GM12892 (cell line): ENCODE data around the gene LIPG.

Experiments
- POLR2A ChIP-seq: IDR thresholded peaks from 2 replicates; pipeline ENCODE4 v1.6.1; 2011; ENCODE audit warnings: low read depth, low read length, control low read depth
- POLR2AphosphoS5 ChIP-seq: IDR thresholded peaks from 2 replicates; pipeline ENCODE4 v1.6.1; 2011; ENCODE audit warnings: low read depth, low read length, control low read depth
- TAF1 ChIP-seq: IDR thresholded peaks from 2 replicates; pipeline ENCODE4 v1.6.1; 2011; ENCODE audit warnings: low read depth, mild to moderate bottlenecking, control low read depth, low read length, borderline replicate concordance

DNA sequence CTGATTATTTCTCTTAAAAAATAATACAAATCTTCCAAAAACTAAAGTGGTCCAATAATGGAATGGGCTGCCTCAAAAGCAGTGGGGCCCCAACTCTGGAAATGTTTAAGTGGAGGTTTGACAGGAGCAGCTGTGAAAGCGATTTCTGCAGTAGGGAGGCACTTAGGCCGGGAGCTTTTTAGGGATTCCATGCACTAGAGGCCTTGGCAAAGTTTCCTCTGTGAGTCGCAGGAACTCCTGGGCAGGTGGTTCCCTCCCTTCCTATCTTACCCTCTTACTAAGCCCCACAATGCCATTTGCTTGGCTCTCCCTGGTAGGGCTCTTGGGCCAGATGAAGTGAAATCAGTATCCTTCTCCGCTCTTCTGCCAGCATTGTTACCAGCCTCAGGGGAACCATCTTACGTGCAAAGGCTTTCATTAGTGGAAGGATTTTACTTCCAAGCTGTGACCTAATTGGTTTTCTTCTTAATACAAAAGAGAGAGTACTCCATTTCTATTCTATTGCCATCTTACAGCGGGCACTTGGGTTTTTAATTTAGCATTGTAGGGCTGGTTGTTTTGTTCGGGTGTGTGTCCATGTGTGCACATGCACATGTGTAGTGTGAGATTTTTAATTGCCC, 40.5 kb upstream of the LIPG start:
- TF ChIP-seq TAF1: no peak
- TF ChIP-seq POLR2A: no peak
- TF ChIP-seq POLR2AphosphoS5: no peak
